SKM-1 (cell line): ENCODE measurements around the gene MAN2B2.
"Not testable (repeated sequence)": the region's sequence is repeated elsewhere in the genome, so short reads cannot be mapped to it uniquely, and the experiment has no call there.

ENCODE experiments used
- DNase-seq: peaks from one replicate; lab custom pipeline; 2025; ENCODE audit not compliant: unreplicated experiment; lab: John Stamatoyannopoulos, UW

The MAN2B2 gene

GRCh38 chr4:6665320-6665654 lies 90.3 kb downstream of the MAN2B2 start:
- DNase-seq = no peak

GRCh38 chr4:6668391-6668790 lies 93.4 kb downstream of the MAN2B2 start:
- DNase-seq = no peak

DNA sequence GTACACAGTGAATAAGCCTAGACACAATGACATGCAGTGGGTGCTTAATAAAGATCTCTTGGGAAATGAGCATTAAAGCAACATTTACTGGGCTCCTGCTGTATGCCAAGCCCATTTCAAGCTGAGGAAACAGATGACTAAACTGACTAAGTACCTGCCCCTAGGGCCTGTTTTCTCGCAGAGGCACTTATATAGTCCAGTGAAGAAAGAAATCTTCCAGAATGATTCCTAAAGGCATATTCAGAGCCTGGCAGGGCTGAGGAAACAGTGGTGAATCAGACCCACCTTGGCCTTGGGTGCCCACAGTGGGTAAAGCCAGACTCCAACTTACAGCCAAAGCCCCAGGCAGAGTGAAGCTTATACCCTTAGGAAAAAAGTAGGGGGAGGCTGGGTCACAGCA lies 96.7 kb downstream of the MAN2B2 start:
- DNase-seq = no peak

- DNase-seq = no peak
Measured at GRCh38 chr4:6672131-6672530, 97.1 kb downstream of the MAN2B2 start.

GRCh38 chr4:6672541-6673190 lies 97.7 kb downstream of the MAN2B2 start:
- not testable (repeated sequence) for DNase-seq
